Trophoblast cell (in vitro differentiated cells and primary cell): Measurements from ENCODE around the gene MYO15A.

ENCODE experiments used
- DNase-seq, 2 donors: peaks; one replicate each; pipeline ENCODE4 v3.0.0-alpha.2; 2016
- H2AFZ ChIP-seq: 2 replicates; pipeline ENCODE4 v1.6.1; 2013; ENCODE audit warnings: low read length, moderate library complexity, mild to moderate bottlenecking; ENCODE audit not compliant: insufficient read depth, poor library complexity
- H2AK5ac ChIP-seq: 2 replicates; pipeline ENCODE4 v1.6.1; 2013; ENCODE audit warnings: mild to moderate bottlenecking, low read length
- H2BK120ac ChIP-seq: 2 replicates; pipeline ENCODE4 v1.6.1; 2013; ENCODE audit warnings: low read length, mild to moderate bottlenecking, moderate library complexity; ENCODE audit not compliant: insufficient read depth, poor library complexity
- H2BK12ac ChIP-seq: 2 replicates; pipeline ENCODE4 v1.6.1; 2013; ENCODE audit warnings: mild to moderate bottlenecking, low read length, moderate library complexity
- H2BK5ac ChIP-seq: 2 replicates; pipeline ENCODE4 v1.6.1; 2013; ENCODE audit warnings: low read length, low read depth, moderate library complexity, mild to moderate bottlenecking; ENCODE audit not compliant: poor library complexity
- H3K14ac ChIP-seq: 2 replicates; pipeline ENCODE4 v1.6.1; 2013; ENCODE audit warnings: mild to moderate bottlenecking, low read length
- H3K18ac ChIP-seq: 2 replicates; pipeline ENCODE4 v1.6.1; 2013; ENCODE audit warnings: mild to moderate bottlenecking, low read length
- H3K23ac ChIP-seq: 2 replicates; pipeline ENCODE4 v1.6.1; 2013; ENCODE audit warnings: low read length
- H3K27ac ChIP-seq: 2 replicates; pipeline ENCODE4 v1.5.1; 2013; ENCODE audit warnings: low read depth, mild to moderate bottlenecking, inconsistent platforms, low read length, moderate library complexity
- H3K27me3 ChIP-seq: 2 replicates; pipeline ENCODE4 v1.6.1; 2013; ENCODE audit warnings: inconsistent platforms, mild to moderate bottlenecking, low read length, moderate library complexity; ENCODE audit not compliant: insufficient read depth
- H3K36me3 ChIP-seq, 2 experiments: 1 replicate in 1 of 2; 2 replicates in 1 of 2; pipeline ENCODE4 v1.6.1; 2013; ENCODE audit warnings: low read length in 2 of 2, mild to moderate bottlenecking in 2 of 2, moderate library complexity in 1 of 2; ENCODE audit not compliant: insufficient read depth in 2 of 2, control insufficient read depth in 1 of 2
- H3K4ac ChIP-seq: 2 replicates; pipeline ENCODE4 v1.6.1; 2013; ENCODE audit warnings: low read depth, mild to moderate bottlenecking, low read length, moderate library complexity
- H3K4me1 ChIP-seq, 2 experiments: 1 replicate in 1 of 2; 2 replicates in 1 of 2; pipeline ENCODE4 v1.6.1; 2013; ENCODE audit warnings: low read length in 2 of 2, mild to moderate bottlenecking in 2 of 2, moderate library complexity in 1 of 2; ENCODE audit not compliant: insufficient read depth in 2 of 2, control insufficient read depth in 1 of 2
- H3K4me2 ChIP-seq: 2 replicates; pipeline ENCODE4 v1.6.1; 2013; ENCODE audit warnings: inconsistent platforms, mild to moderate bottlenecking, low read length, moderate library complexity
- H3K4me3 ChIP-seq: 2 replicates; pipeline ENCODE4 v1.5.1; 2013; ENCODE audit warnings: mild to moderate bottlenecking, low read depth, low read length, inconsistent platforms
- H3K79me1 ChIP-seq: one replicate; pipeline ENCODE4 v1.6.1; 2013; ENCODE audit warnings: low read length
- H3K79me2 ChIP-seq: 2 replicates; pipeline ENCODE4 v1.6.1; 2013; ENCODE audit warnings: low read length, mild to moderate bottlenecking; ENCODE audit not compliant: control insufficient read depth, insufficient read depth, poor library complexity
- H3K9ac ChIP-seq: 2 replicates; pipeline ENCODE4 v1.6.1; 2013; ENCODE audit warnings: mild to moderate bottlenecking, low read length
- H3K9me3 ChIP-seq: 2 replicates; pipeline ENCODE4 v1.6.1; 2013; ENCODE audit warnings: low read depth, mild to moderate bottlenecking, control low read depth, inconsistent platforms, low read length; ENCODE audit not compliant: insufficient read depth
- H4K12ac ChIP-seq: 2 replicates; pipeline ENCODE4 v1.6.1; 2013; ENCODE audit warnings: low read depth, mild to moderate bottlenecking, low read length, moderate library complexity
- H4K8ac ChIP-seq: 2 replicates; pipeline ENCODE4 v1.6.1; 2013; ENCODE audit warnings: low read depth, mild to moderate bottlenecking, low read length, moderate library complexity
- H4K91ac ChIP-seq: one replicate; pipeline ENCODE4 v1.6.1; 2013; ENCODE audit warnings: low read depth, mild to moderate bottlenecking, low read length, moderate library complexity
- WGBS: extraction: QIAGEN DNeasy Blood & Tissue Kit; methylation state at CpG from one replicate; pipeline ENCODE4 v1.1.7; 2013; ENCODE audit warnings: missing lambda C conversion rate; ENCODE audit not compliant: insufficient read length, insufficient coverage; ENCODE audit errors: extremely low coverage; 5-methylcytosine and 5-hydroxymethylcytosine counted together

MYO15A gene

DNA sequence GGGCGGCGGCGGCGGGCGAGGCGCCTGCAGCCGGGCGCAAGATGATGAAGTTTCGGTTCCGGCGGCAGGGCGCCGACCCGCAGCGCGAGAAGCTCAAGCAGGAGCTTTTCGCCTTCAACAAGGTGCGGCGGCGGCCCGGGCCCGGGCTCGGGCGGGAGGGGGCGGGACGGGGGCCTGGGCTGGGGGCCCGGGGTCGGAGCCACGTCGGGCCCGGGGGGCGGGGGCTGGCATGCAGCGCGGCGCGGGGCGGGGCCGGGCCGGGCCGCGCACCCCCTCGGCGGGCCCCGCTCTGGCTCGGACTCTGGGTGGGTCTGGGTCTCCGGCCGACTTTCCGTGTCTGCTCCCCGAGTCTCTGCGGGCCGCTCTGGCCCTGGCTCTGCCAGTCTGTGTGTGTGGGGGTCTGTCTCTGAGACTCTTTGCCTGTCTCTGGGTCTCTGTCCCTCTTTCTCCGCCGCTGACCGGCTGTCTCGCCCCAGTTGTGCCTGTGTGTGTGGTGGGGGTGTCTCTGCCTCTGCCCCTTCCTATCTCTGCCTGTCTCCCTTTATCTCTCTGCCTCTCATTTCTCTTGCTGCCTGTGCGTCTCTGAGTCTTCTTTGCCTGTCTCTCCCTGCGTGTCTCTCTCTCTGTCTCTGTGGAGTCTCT, 117.2 kb downstream of the MYO15A start:
- H3K9ac ChIP-seq: peak overlapping the region; percentile 77
- no peak overlapping the region for H3K27ac ChIP-seq
- peak overlapping the region; percentile 8 for H2AK5ac ChIP-seq
- peak overlapping the region; percentile 76 for H3K4me2 ChIP-seq
- H3K9me3 ChIP-seq: no peaks in the 10 kb centered on the region
- peak overlapping the region; percentile 77 for H4K8ac ChIP-seq
- H2BK5ac ChIP-seq: peak overlapping the region; percentile 25
- H3K4me1 ChIP-seq: peaks cover 16 to 22% of the 10 kb centered on the region in 2 experiments
- H2AFZ ChIP-seq: peak overlapping the region; percentile 80
- H4K12ac ChIP-seq: peak overlapping the region; percentile 70
- H4K91ac ChIP-seq: peak overlapping the region; percentile 71
- H3K23ac ChIP-seq: peak overlapping the region; percentile 4
- peak overlapping the region; percentile 58 for H3K18ac ChIP-seq
- DNase-seq: no peak
- peak overlapping the region; percentile 26 for H2BK120ac ChIP-seq
- no CpG with 5 or more reads among the region's 57 CpGs for WGBS
- peaks cover 18% of the 10 kb centered on the region for H3K79me1 ChIP-seq
- peak overlapping the region; percentile 75 for H3K14ac ChIP-seq
- H3K36me3 ChIP-seq: no peaks in the 10 kb centered on the region
- H2BK12ac ChIP-seq: no peak overlapping the region
- H3K79me2 ChIP-seq: peaks cover 10% of the 10 kb centered on the region
- H3K27me3 ChIP-seq: no peaks in the 10 kb centered on the region
- peak overlapping the region; percentile 78 for H3K4me3 ChIP-seq
- peak overlapping the region; percentile 87 for H3K4ac ChIP-seq

DNA sequence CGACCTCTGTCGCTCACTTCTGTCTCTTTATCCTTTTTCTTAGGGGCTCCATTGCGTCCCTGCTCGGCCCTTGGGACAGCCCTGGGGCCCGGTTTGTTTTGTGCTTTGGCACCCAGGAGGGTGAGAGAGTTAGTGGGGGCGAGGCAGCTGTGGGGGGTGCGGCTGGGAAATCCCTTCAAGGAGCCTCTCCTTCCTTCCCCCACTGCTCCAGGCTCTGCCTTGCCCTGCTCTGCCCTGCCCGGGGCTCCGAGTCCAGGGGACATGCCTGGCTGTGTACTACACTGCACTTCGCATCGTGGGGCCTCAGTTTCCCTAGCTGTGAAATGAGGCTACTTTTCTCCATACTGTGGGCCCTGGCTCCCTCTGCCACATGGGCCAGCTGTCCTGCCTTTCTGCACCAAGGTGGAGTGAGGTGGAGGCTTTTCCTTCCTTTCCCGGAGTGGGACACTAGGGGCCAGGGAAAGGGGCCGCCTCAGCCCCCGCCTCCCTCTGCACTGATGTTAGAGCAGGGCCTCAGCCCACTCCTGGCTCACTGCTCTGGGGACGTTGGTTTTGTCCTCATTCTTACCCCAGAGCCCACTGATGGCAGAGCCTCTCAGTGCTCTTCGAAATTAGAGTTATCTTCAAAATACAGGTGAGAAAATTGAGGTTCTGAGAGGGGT, 117.9 kb downstream of the MYO15A start:
- peak overlapping the region; percentile 87 for H3K4ac ChIP-seq
- no peak overlapping the region for H3K27ac ChIP-seq

DNA sequence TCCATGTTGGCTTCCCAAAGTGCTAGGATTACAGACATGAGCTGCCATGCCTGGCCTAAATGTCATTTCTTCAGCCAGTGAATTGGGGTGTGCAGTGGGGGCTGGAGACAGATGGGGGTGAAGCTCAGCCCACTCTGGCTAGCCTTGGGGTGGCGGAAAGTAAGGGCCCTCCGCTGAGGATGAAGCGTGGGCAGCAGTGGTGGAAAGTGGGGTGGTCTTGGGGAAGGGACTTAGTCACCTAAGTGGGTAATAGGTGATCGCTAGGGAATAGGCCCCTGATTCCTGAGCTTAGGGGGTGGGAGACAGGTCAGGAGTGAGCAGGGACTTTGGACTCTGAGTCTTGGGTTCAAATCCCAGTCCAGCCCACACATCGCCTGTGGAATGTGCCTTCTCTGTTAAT, 119.1 kb downstream of the MYO15A start:
- no peak overlapping the region for H2BK12ac ChIP-seq
- no peaks in the 10 kb centered on the region for H3K9me3 ChIP-seq
- no peak overlapping the region for H3K18ac ChIP-seq
- no peak overlapping the region for H4K8ac ChIP-seq
- no peak overlapping the region for H3K14ac ChIP-seq
- no peak overlapping the region for H3K4me2 ChIP-seq
- no peak overlapping the region for H2AK5ac ChIP-seq
- H2BK120ac ChIP-seq: no peak overlapping the region
- H3K4ac ChIP-seq: peak overlapping the region; percentile 16
- no peak overlapping the region for H4K91ac ChIP-seq
- H3K27ac ChIP-seq: no peak overlapping the region
- WGBS: no CpG with 5 or more reads among the region's 5 CpGs
- no peak overlapping the region for H3K4me3 ChIP-seq
- no peak overlapping the region for H2AFZ ChIP-seq
- H3K79me2 ChIP-seq: peaks cover 10% of the 10 kb centered on the region
- H3K4me1 ChIP-seq: peaks cover 16 to 20% of the 10 kb centered on the region in 2 experiments
- H3K27me3 ChIP-seq: no peaks in the 10 kb centered on the region
- peaks cover 8% of the 10 kb centered on the region in 2 experiments for H3K36me3 ChIP-seq
- no peak for DNase-seq
- peaks cover 18% of the 10 kb centered on the region for H3K79me1 ChIP-seq
- H3K9ac ChIP-seq: no peak overlapping the region
- no peak overlapping the region for H3K23ac ChIP-seq
- H2BK5ac ChIP-seq: no peak overlapping the region
- no peak overlapping the region for H4K12ac ChIP-seq

More for the DNA sequence above, 117.9 kb downstream of the MYO15A start:
- Histone ChIP-seq H2BK120ac (no peak overlapping the region), H3K79me1 (peaks cover 18% of the 10 kb centered on the region), H3K79me2 (peaks cover 10% of the 10 kb centered on the region), H4K91ac (peak overlapping the region; percentile 71), H3K27me3 (no peaks in the 10 kb centered on the region), H3K9ac (peak overlapping the region; percentile 77), H3K23ac (peak overlapping the region; percentile 4), H4K12ac (no peak overlapping the region), H3K36me3 (no peaks in the 10 kb centered on the region), H3K9me3 (no peaks in the 10 kb centered on the region), H3K4me3 (peak overlapping the region; percentile 78), H2BK5ac (no peak overlapping the region), H3K4me2 (peak overlapping the region; percentile 76), H3K14ac (peak overlapping the region; percentile 47), H4K8ac (peak overlapping the region; percentile 77), H3K18ac (peak overlapping the region; percentile 58), H3K4me1 (peaks cover 16 to 20% of the 10 kb centered on the region in 2 experiments), H2AFZ (no peak overlapping the region), H2BK12ac (no peak overlapping the region), H2AK5ac (peak overlapping the region; percentile 8)
- no peak for DNase-seq
- no CpG with 5 or more reads among the region's 16 CpGs for WGBS

DNA sequence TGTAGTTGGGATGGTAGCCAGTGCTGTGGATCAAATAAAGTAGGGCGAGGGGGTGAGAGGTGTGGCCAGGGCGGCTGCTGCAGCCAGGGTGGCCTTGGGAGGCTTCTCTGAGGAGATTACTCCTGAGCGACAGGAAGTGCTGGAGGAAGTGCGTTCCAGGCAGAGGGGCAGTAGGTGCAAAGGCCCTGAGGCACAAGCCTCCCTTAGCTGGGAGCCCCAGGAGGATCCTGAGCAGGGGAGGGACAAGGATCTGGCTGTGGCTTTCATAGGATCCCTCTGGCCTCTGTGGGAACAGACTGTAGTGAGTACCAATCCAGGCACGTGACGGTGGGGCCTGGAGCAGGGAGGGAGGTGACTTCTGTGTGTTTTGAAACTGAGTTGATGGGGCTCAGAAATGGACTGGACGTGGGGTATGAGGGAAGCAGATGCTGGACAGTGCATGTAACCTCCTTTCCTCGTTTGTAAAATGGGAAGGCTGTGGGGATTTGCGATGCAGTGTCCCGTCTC, 119.7 kb downstream of the MYO15A start:
- no CpG with 5 or more reads among the region's 10 CpGs for WGBS
- Histone ChIP-seq H2BK120ac (no peak overlapping the region), H3K79me1 (peaks cover 18% of the 10 kb centered on the region)

More for the DNA sequence above, 119.7 kb downstream of the MYO15A start:
- H4K91ac ChIP-seq: no peak overlapping the region
- H4K8ac ChIP-seq: no peak overlapping the region
- H3K27me3 ChIP-seq: no peaks in the 10 kb centered on the region
- no peak overlapping the region for H3K9ac ChIP-seq
- no peak overlapping the region for H3K14ac ChIP-seq
- no peak overlapping the region for H4K12ac ChIP-seq
- DNase-seq: no peak
- H2AK5ac ChIP-seq: no peak overlapping the region
- no peak overlapping the region for H2AFZ ChIP-seq
- no peak overlapping the region for H2BK5ac ChIP-seq
- H3K9me3 ChIP-seq: no peaks in the 10 kb centered on the region
- peaks cover 16 to 20% of the 10 kb centered on the region in 2 experiments for H3K4me1 ChIP-seq
- no peak overlapping the region for H3K4me3 ChIP-seq
- no peak overlapping the region for H3K27ac ChIP-seq
- H3K23ac ChIP-seq: no peak overlapping the region
- H3K79me2 ChIP-seq: peaks cover 10% of the 10 kb centered on the region
- no peak overlapping the region for H3K4ac ChIP-seq
- no peak overlapping the region for H2BK12ac ChIP-seq
- no peak overlapping the region for H3K4me2 ChIP-seq
- peaks cover 13% of the 10 kb centered on the region in 2 experiments for H3K36me3 ChIP-seq
- no peak overlapping the region for H3K18ac ChIP-seq
